BJ (cell line): ENCODE measurements around the gene LHX5. TPM values are rescaled to one million over a fixed set of nuclear protein-coding genes. Genes with fewer than 3 reads are reported as not detected.
"Not testable (repeated sequence)": the region's sequence is repeated elsewhere in the genome, so short reads cannot be mapped to it uniquely, and the experiment has no call there.

ENCODE experiments used
- CTCF ChIA-PET: fragments of 350-600 bp; formaldehyde crosslinking; extraction: SDS; loops from one replicate; lab custom pipeline; 2021; ENCODE audit warnings: antibody characterized with exemption, inconsistent platforms; lab: Yijun Ruan, JAX
- POLR2A ChIA-PET: fragments of 300-600 bp; sonication (Branson Sonifier 250); formaldehyde crosslinking; extraction: SDS; loops from one replicate; lab custom pipeline; 2021; ENCODE audit warnings: antibody characterized with exemption; lab: Charles Lee
- DNase-seq: peaks from one replicate; pipeline ENCODE4 v3.0.0-alpha.2; 2011; ENCODE audit warnings: low read depth
- H3K27me3 ChIP-seq: 2 replicates; pipeline ENCODE4 v1.6.0; 2011; ENCODE audit warnings: low read length; ENCODE audit not compliant: control insufficient read depth, insufficient read depth
- H3K36me3 ChIP-seq: 2 replicates; pipeline ENCODE4 v1.5.1; 2011; ENCODE audit warnings: low read length; ENCODE audit not compliant: control insufficient read depth, insufficient read depth
- H3K4me3 ChIP-seq: 2 replicates; pipeline ENCODE4 v1.5.1; 2011; ENCODE audit warnings: low read depth, mild to moderate bottlenecking, control low read depth, low read length
- CTCF ChIP-seq: IDR thresholded peaks from 2 replicates; pipeline ENCODE4 v1.5.1; 2011; ENCODE audit warnings: low read depth, mild to moderate bottlenecking, control low read depth, inconsistent platforms, low read length, moderate library complexity; ENCODE audit not compliant: insufficient read depth
- polyA plus RNA-seq: library from polyadenylated mRNA; depleted of rRNA; stranded (reverse); fragments of >200 nt; gene quantifications from 2 replicates; pipeline ENCODE4 v1.2.3, GENCODE V29; 2011

The LHX5 gene
- polyA plus RNA-seq, 1 experiment = not detected

- no peak for DNase-seq
- H3K36me3 ChIP-seq = no peaks in the 10 kb centered on the region
- CTCF ChIA-PET = no interaction called here
- POLR2A ChIA-PET = no interaction called here
- TF ChIP-seq CTCF = no peak
- H3K4me3 ChIP-seq = no peak overlapping the region
- H3K27me3 ChIP-seq = peaks cover 3% of the 10 kb centered on the region
Observed at GRCh38 chr12:113500306-113500675, 28.6 kb upstream of the LHX5 start.

DNA sequence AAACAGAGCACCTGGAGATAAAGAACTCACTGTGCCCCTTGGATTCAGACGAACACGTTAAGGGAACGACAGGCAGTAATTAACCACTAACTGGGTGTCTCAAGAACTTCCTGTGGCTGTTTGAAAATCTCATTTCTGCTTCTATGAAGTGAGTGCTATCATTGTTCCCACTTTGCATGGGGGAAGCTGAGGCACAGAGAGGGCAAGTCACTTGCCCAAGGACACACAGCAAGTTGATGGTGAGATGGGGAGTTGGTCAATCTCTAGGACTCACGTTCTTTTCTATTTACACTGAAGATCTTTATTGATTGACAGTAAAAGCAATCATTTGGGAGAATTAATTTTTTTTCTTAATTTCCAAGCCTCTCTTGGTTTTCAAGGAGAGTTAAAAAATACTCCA lies 26.8 kb upstream of the LHX5 start:
- ChIA-PET CTCF (no interaction called here), POLR2A (no interaction called here)
- Histone ChIP-seq H3K4me3 (no peak overlapping the region), H3K36me3 (no peaks in the 10 kb centered on the region), H3K27me3 (peaks cover 3% of the 10 kb centered on the region)
- DNase-seq = no peak
- no peak for TF ChIP-seq CTCF

DNA sequence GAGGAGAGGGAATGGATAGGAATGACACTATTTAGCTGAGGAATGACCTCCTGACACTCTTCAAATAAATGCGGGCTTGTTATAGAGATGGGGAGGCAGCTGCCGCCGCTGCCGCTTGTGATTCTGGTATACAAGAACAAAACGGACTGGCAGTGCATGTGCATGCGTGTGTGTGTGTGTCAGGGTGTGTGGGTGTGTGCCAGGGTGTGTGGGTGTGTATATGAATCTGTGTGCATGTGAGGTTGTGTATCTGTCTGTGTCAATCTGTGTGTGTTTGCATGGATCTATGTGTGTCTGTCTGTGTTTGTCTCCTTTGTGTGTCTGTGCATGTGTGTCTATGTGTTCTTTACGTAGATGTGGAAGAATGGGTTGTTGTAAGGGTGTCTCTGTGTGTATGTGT lies 26.0 kb upstream of the LHX5 start:
- no peak for DNase-seq
- Histone ChIP-seq H3K4me3 (no peak overlapping the region), H3K27me3 (peaks cover 3% of the 10 kb centered on the region), H3K36me3 (no peaks in the 10 kb centered on the region)
- no peak for TF ChIP-seq CTCF
- ChIA-PET POLR2A (no interaction called here), CTCF (no interaction called here)

- H3K36me3 ChIP-seq, POLR2A ChIA-PET, H3K4me3 ChIP-seq, DNase-seq, H3K27me3 ChIP-seq: not testable (repeated sequence)
- CTCF ChIA-PET = interaction anchor here (0.6 kb wide), 1 partner anchor 417 kb away, joined by 3 read pairs; no protein-coding TSS in a partner anchor
Observed at GRCh38 chr12:113495941-113496340, 24.3 kb upstream of the LHX5 start.

- H3K36me3 ChIP-seq = no peaks in the 10 kb centered on the region
- ChIA-PET CTCF (no interaction called here), POLR2A (no interaction called here)
- TF ChIP-seq CTCF = no peak
- H3K4me3 ChIP-seq = no peak overlapping the region
- H3K27me3 ChIP-seq = no peaks in the 10 kb centered on the region
- DNase-seq = no peak
Observed at GRCh38 chr12:113488322-113488721, 16.7 kb upstream of the LHX5 start.

GRCh38 chr12:113486722-113487121 lies 15.1 kb upstream of the LHX5 start:
- DNase-seq = no peak
- TF ChIP-seq CTCF = no peak
- ChIA-PET POLR2A (no interaction called here), CTCF (no interaction called here)
- Histone ChIP-seq H3K36me3 (no peaks in the 10 kb centered on the region), H3K4me3 (no peak overlapping the region), H3K27me3 (no peaks in the 10 kb centered on the region; the same call in 1 of the 2 replicates)
